Endothelial cell of umbilical vein (primary cell): ENCODE measurements around the gene RUNX2. TPM values are rescaled to one million over a fixed set of nuclear protein-coding genes. Genes with fewer than 3 reads are reported as not detected.

Experiments used
- BruUV-seq: library from RNA; stranded (reverse); fragments of 400-500 nt; replicated peaks from 2 replicates; lab custom pipeline; 2021; lab: Mats Ljungman, UMichigan
- CTCF ChIA-PET: fragments of 300-600, 350-600 bp; sonication (Branson Sonifier 250); formaldehyde crosslinking; loops from one replicate; lab custom pipeline; 2021; ENCODE audit warnings: antibody characterized with exemption, inconsistent platforms; lab: Charles Lee
- POLR2A ChIA-PET: fragments of 300-600, 350-600 bp; sonication (Branson Sonifier 250); formaldehyde crosslinking; loops from one replicate; lab custom pipeline; 2021; ENCODE audit warnings: antibody characterized with exemption, inconsistent platforms; lab: Charles Lee
- DNase-seq: peaks from one replicate; pipeline ENCODE4 v3.0.0-alpha.2; 2011; ENCODE audit warnings: low read depth, low spot score
- FAIRE-seq: peaks from 2 replicates; lab custom pipeline; 2011; peaks lifted over from hg19 to GRCh38; lab: Jason Lieb, UNC
- H2AFZ ChIP-seq: 2 replicates; pipeline ENCODE4 v1.6.0; 2012; ENCODE audit warnings: low read depth, low read length, control low read depth, inconsistent platforms
- H3K27ac ChIP-seq: 2 replicates; pipeline ENCODE4 v1.5.1; 2011; ENCODE audit warnings: low read depth, mild to moderate bottlenecking, control low read depth, low read length, moderate library complexity; ENCODE audit not compliant: insufficient read depth
- H3K27me3 ChIP-seq, 2 experiments: 2 replicates each; pipeline versions ENCODE4 v1.6.0 to v1.6.1; 2011; ENCODE audit warnings: low read length in 2 of 2, mixed read lengths in 1 of 2; ENCODE audit not compliant: control insufficient read depth in 2 of 2, insufficient read depth in 2 of 2
- H3K36me3 ChIP-seq, 2 experiments: 2 replicates in 1 of 2; 3 replicates in 1 of 2; pipeline ENCODE4 v1.5.1; 2011; ENCODE audit warnings: low read length in 2 of 2, mild to moderate bottlenecking in 1 of 2, moderate library complexity in 1 of 2; ENCODE audit not compliant: control insufficient read depth in 2 of 2, insufficient read depth in 2 of 2; ENCODE audit errors: extremely low read depth in 1 of 2
- H3K4me1 ChIP-seq: 3 replicates; pipeline ENCODE4 v1.5.1; 2011; ENCODE audit warnings: mild to moderate bottlenecking, low read length; ENCODE audit not compliant: control insufficient read depth, insufficient read depth; ENCODE audit errors: extremely low read depth
- H3K4me2 ChIP-seq: 2 replicates; pipeline ENCODE4 v1.6.1; 2011; ENCODE audit warnings: low read length, control low read depth, mixed read lengths; ENCODE audit not compliant: insufficient read depth
- H3K4me3 ChIP-seq, 3 experiments: fragments of 200-600 bp in 1 of 3; sonication (generic), shearing (Covaris generic) in 1 of 3; replicated peaks in 1 of 3; 2 replicates each; pipeline ENCODE4 v1.5.1; 2011 to 2016; ENCODE audit warnings: control low read depth in 3 of 3, low read length in 3 of 3, mild to moderate bottlenecking in 2 of 3, inconsistent platforms in 1 of 3, low read depth in 1 of 3, moderate library complexity in 1 of 3; ENCODE audit not compliant: insufficient read depth in 1 of 3
- H3K79me2 ChIP-seq: 2 replicates; pipeline ENCODE4 v1.6.0; 2012; ENCODE audit warnings: low read length, inconsistent platforms; ENCODE audit not compliant: control insufficient read depth, insufficient read depth
- H3K9ac ChIP-seq: replicated peaks from 2 replicates; pipeline ENCODE3; 2011; ENCODE audit warnings: low read length, control low read depth; ENCODE audit not compliant: insufficient read depth; ENCODE audit errors: extremely low read depth
- H3K9me1 ChIP-seq: replicated peaks from 3 replicates; pipeline ENCODE4 v1.6.0; 2011; ENCODE audit warnings: mild to moderate bottlenecking, low read length; ENCODE audit not compliant: control insufficient read depth, insufficient read depth; ENCODE audit errors: extremely low read depth
- H3K9me3 ChIP-seq: replicated peaks from 2 replicates; pipeline ENCODE4 v1.5.1; 2012; ENCODE audit warnings: low read length, inconsistent platforms; ENCODE audit not compliant: control insufficient read depth, insufficient read depth
- H4K20me1 ChIP-seq: replicated peaks from 2 replicates; pipeline ENCODE3; 2011; ENCODE audit warnings: mild to moderate bottlenecking, low read length; ENCODE audit not compliant: control insufficient read depth, insufficient read depth; ENCODE audit errors: extremely low read depth
- EZH2 ChIP-seq: IDR thresholded peaks from 2 replicates; pipeline ENCODE4 v1.6.1; 2012; ENCODE audit warnings: borderline replicate concordance, low read depth, mild to moderate bottlenecking, moderate library complexity, low read length, inconsistent platforms; ENCODE audit not compliant: severe bottlenecking
- FOS ChIP-seq: IDR thresholded peaks from 2 replicates; pipeline ENCODE4 v1.6.1; 2011; ENCODE audit warnings: mild to moderate bottlenecking, low read length, moderate library complexity, borderline replicate concordance; ENCODE audit not compliant: insufficient read depth
- GATA2 ChIP-seq: IDR thresholded peaks from 2 replicates; pipeline ENCODE4 v1.7.0; 2011; ENCODE audit warnings: low read depth, mild to moderate bottlenecking, moderate library complexity, mixed read lengths, low read length; ENCODE audit not compliant: insufficient read length, insufficient read depth
- JUN ChIP-seq: IDR thresholded peaks from 2 replicates; pipeline ENCODE4 v1.6.1; 2011; ENCODE audit warnings: borderline replicate concordance, low read depth; ENCODE audit not compliant: insufficient read length, insufficient read depth
- MYC ChIP-seq: IDR thresholded peaks from one replicate; pipeline ENCODE4 v1.6.1; 2011; ENCODE audit warnings: mild to moderate bottlenecking, low read depth, low read length
- POLR2A ChIP-seq: IDR thresholded peaks from 2 replicates; pipeline ENCODE4 v1.6.1; 2012; ENCODE audit warnings: low read depth, mild to moderate bottlenecking, control low read depth, low read length
- POLR2AphosphoS5 ChIP-seq: IDR thresholded peaks from 2 replicates; pipeline ENCODE4 v1.6.1; 2012; ENCODE audit warnings: low read depth, mild to moderate bottlenecking, control low read depth, low read length, moderate library complexity; ENCODE audit not compliant: insufficient read depth
- dilution Hi-C: fragments of 300-500 bp; cut with MboI; formaldehyde crosslinking; loops from one replicate; pipeline ENCODE4 v1.15.0; 2019; ENCODE audit warnings: low sequenced_read_pairs; ENCODE audit not compliant: extremely low pct_ligation_motif_present
- intact Hi-C: fragments of 100-400 bp; cut with micrococcal nuclease; formaldehyde crosslinking; loops from one replicate; pipeline ENCODE4 v1.10.0; 2022
- polyA plus RNA-seq, 4 experiments: library from polyadenylated mRNA; depleted of rRNA in 3 of 4; stranded (reverse) in 3 of 4; unstranded in 1 of 4; fragments of >200 nt; gene quantifications; 2 replicates each; pipeline versions ENCODE4 v1.2.1 to v1.2.3, GENCODE V29; 2011 to 2012; ENCODE audit warnings: missing spikeins in 1 of 4
- total RNA-seq: library from RNA; stranded (reverse); gene quantifications from 2 replicates; pipeline ENCODE4 v1.2.3, GENCODE V29; 2021
- TF ChIP-seq, protein P1 (sequence below), 2 donors: IDR thresholded peaks; 1 replicate in 1 of 2; 2 replicates in 1 of 2; pipeline ENCODE4 v1.5.1; 2011; ENCODE audit warnings: low read length in 2 of 2, mild to moderate bottlenecking in 2 of 2, moderate library complexity in 2 of 2, control low read depth in 1 of 2, inconsistent platforms in 1 of 2, low read depth in 1 of 2; ENCODE audit not compliant: insufficient read depth in 1 of 2; ENCODE audit errors: extremely low read depth in 1 of 2
- TF ChIP-seq, protein P2 (sequence below): IDR thresholded peaks from 2 replicates; pipeline ENCODE4 v1.6.1; 2011; ENCODE audit not compliant: insufficient read depth, insufficient read length

RUNX2 gene
- total and polyA plus RNA-seq, 2 donors (not counting 3 experiments of a cell fraction or from before 2014, with no cell fraction given), result 0.06 TPM; not detected in 1

DNA sequence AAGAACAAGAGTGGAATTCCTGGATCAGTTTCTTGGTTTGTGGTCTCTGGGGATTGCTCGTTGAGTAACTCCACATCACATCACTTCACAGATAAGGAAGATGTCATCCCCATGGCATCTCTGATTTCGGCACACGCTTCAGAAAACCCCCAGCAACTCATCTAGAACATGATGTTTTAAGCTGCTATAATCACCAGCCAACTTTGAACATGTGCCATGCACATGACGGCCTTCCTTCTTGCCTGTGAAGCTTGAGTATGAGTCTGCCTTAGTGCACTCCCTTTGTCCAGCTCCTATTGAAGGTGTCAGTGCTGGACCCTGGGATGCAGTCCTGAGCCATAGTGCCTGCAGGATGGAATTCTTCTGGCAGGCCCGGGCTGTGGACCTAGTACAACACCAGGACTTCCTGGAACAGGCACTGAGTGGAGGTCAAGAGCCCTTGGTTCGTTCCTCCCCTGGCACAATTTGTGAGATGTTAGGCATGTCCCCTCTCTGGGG, 281.1 kb downstream of the RUNX2 start:
- H3K4me2 ChIP-seq, result no peak overlapping the region
- no peak overlapping the region for H2AFZ ChIP-seq
- H3K4me3 ChIP-seq, result no peak overlapping the region
- H4K20me1 ChIP-seq, result no peaks in the 10 kb centered on the region
- no peaks in the 10 kb centered on the region for H3K9me3 ChIP-seq
- CTCF ChIA-PET, result interaction anchor here (1.5 kb wide), 1 partner anchor 105 kb away, joined by 4 read pairs; no protein-coding TSS in a partner anchor
- DNase-seq, result no peak
- H3K27me3 ChIP-seq, result peaks cover 23 to 31% of the 10 kb centered on the region in 2 experiments
- H3K79me2 ChIP-seq, result no peaks in the 10 kb centered on the region
- H3K9me1 ChIP-seq, result no peaks in the 10 kb centered on the region
- no TSS peak for BruUV-seq
- H3K27ac ChIP-seq, result no peak overlapping the region
- POLR2A ChIA-PET, result no interaction called here
- intact Hi-C loops, result no loop called here
- dilution Hi-C loops, result no loop called here
- no peak for FAIRE-seq
- H3K4me1 ChIP-seq, result no peaks in the 10 kb centered on the region
- H3K9ac ChIP-seq, result no peak overlapping the region
- TF ChIP-seq MYC, result no peak
- TF ChIP-seq FOS, result no peak
- TF ChIP-seq, protein P1, sequence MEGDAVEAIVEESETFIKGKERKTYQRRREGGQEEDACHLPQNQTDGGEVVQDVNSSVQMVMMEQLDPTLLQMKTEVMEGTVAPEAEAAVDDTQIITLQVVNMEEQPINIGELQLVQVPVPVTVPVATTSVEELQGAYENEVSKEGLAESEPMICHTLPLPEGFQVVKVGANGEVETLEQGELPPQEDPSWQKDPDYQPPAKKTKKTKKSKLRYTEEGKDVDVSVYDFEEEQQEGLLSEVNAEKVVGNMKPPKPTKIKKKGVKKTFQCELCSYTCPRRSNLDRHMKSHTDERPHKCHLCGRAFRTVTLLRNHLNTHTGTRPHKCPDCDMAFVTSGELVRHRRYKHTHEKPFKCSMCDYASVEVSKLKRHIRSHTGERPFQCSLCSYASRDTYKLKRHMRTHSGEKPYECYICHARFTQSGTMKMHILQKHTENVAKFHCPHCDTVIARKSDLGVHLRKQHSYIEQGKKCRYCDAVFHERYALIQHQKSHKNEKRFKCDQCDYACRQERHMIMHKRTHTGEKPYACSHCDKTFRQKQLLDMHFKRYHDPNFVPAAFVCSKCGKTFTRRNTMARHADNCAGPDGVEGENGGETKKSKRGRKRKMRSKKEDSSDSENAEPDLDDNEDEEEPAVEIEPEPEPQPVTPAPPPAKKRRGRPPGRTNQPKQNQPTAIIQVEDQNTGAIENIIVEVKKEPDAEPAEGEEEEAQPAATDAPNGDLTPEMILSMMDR (IDR thresholded peaks at IDR 0.05; ENCODE audit: extremely low read depth in 1 of 2, insufficient read depth in 1 of 2, low read depth in 1 of 2, low read length in 2 of 2), result no peak
- no peak for TF ChIP-seq EZH2
- TF ChIP-seq POLR2A, result no peak
- TF ChIP-seq GATA2, result no peak
- TF ChIP-seq, protein P2, sequence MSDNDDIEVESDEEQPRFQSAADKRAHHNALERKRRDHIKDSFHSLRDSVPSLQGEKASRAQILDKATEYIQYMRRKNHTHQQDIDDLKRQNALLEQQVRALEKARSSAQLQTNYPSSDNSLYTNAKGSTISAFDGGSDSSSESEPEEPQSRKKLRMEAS, result no peak
- TF ChIP-seq JUN, result no peak
- TF ChIP-seq POLR2AphosphoS5, result no peak
- H3K36me3 ChIP-seq, result no peaks in the 10 kb centered on the region
